ENCODE results near the gene YIPF3.
"Not testable (repeated sequence)": the region's sequence is repeated elsewhere in the genome, so short reads cannot be mapped to it uniquely, and the experiment has no call there.

YIPF3 gene

DNA sequence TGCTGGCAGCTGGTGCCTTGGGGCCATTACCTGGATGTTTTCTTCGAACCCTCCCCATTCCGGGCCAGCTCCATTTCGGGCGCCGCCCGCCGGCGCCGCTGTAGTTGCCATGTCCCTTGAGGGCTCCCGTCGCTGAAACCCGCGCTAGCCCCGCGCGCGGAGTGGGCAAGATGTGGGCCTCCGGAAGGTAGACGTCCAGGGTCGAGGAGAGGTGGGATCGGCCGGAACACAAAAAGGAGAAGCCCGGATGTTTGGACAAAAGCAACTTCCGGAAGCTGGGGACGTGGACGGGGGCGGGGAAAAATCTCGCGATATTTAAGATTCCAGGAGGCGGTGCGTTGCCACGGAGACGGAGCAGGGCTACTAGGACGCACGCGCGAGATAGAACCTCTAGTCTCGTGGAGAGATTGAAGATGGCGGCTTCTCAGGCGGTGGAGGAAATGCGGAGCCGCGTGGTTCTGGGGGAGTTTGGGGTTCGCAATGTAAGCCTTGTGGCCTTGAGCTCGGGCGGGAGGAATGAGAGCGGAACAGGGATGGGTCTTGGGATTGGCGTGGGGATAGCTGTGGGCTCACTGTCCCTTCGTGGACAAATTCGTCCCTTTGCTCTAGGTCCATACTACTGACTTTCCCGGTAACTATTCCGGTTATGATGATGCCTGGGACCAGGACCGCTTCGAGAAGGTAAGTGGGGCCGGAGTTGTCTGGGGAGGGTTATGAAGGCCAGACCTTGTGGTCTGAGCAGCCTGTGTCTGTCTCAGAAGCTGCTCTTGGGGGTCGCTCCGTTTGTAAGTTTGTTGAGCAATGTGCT lies at the start of gene YIPF3, which contains the start of gene POLR1C:
Gene YIPF3, minus strand, starts transcription at position 230 of the 808 bp plus-strand sequence. Its CDS starts 119 bp downstream, at position 111.
Gene POLR1C, plus strand, starts transcription at position 393 of the 808 bp plus-strand sequence. Its CDS starts 21 bp downstream, at position 414.
- peak; percentile 97 for DNase-seq

GRCh38 chr6:43559328-43559727 lies 42.6 kb upstream of the YIPF3 start:
- no peak for DNase-seq

DNA sequence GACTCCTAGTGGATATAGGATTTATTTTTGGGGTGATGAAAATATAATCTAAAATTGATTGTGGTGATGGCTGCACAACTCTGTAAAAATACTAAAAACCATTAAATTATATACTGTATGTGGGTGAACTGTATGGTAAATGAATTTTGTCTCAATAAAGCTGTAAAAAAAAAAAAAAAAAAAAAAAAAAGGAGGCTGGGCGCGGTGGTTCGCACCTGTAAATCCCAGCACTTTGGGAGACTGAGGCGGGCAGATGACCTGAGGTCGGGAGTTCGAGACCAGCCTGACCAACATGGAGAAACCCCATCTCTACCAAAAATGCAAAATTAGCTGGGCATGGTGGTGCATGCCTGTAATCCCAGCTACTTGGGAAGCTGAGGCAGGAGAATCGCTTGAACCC lies 40.9 kb upstream of the YIPF3 start:
- not testable (repeated sequence) for DNase-seq

GRCh38 chr6:43547222-43547621 lies 30.5 kb upstream of the YIPF3 start:
- DNase-seq: no peak

DNA sequence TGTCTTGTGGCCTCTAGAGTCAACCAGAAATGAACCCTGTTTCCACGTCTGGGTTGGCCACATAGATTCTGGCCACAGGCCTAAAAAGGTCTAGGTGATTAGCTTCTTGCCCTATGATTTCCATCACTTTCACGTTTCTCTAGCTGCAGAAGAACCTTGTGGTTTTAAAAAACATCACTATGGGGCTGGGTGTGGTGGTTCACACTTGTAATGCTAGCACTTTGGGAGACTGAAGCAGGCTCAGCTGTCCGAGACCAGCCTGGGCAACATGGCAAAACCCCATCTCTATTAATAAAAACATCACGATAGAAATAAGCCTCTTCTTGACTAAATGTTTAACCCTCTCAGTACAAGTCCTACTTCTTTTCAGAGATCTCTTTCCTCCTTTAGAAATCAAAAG lies 27.7 kb upstream of the YIPF3 start:
- DNase-seq: no peak

- no peak for DNase-seq
These were observed 25.2 kb upstream of the YIPF3 start for GRCh38 chr6:43541774-43542471.

- no peak for DNase-seq
These were observed 23.8 kb upstream of the YIPF3 start for GRCh38 chr6:43540507-43540906.

GRCh38 chr6:43539409-43539808 lies 22.7 kb upstream of the YIPF3 start:
- DNase-seq: not testable (repeated sequence)

DNA sequence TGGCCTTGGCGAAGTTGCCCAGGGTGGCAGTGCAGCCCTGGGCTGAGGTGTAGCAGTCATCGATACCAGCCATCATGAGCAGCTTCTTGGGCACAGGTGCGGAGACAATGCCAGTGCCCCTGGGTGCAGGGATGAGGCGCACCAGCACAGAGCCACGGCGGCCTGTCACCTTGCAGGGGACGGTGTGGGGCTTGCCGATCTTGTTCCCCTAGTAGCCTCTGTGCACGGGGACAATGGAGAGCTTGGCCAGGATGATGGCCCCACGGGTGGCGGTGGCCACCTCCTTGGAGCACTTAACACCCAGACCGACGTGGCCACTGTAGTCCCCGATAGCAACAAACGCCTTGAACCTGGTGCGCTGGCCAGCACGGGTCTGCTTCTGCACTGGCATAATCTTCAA lies 22.3 kb upstream of the YIPF3 start:
- not testable (repeated sequence) for DNase-seq

- DNase-seq: no peak
These were observed 15.5 kb upstream of the YIPF3 start for GRCh38 chr6:43532201-43532600.

GRCh38 chr6:43524483-43524961 lies 7.8 kb upstream of the YIPF3 start:
- DNase-seq: no peak

- DNase-seq: no peak
These were observed 6.6 kb upstream of the YIPF3 start for GRCh38 chr6:43523284-43523683.

- no peak for DNase-seq
These were observed 6.0 kb upstream of the YIPF3 start for GRCh38 chr6:43522547-43523261.

DNA sequence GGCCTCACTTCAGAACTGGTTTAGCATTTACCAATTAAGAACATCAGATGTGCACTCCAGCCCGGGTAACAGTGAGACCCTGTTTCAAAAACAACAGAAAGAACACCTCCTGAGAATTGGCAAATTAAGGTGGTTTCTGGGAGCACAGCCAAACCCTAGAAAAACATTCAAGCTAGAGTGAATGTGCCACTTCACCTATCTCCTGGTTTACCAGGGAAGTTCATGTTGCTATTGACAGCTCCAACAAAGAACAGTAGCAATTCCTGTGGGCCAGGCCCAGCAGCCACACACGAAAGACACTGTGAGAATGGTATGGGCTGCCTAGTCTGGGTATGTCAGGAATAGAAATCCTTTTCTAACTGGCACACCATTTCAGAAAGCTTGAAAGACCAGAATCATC lies 5.1 kb upstream of the YIPF3 start:
- no peak for DNase-seq

DNA sequence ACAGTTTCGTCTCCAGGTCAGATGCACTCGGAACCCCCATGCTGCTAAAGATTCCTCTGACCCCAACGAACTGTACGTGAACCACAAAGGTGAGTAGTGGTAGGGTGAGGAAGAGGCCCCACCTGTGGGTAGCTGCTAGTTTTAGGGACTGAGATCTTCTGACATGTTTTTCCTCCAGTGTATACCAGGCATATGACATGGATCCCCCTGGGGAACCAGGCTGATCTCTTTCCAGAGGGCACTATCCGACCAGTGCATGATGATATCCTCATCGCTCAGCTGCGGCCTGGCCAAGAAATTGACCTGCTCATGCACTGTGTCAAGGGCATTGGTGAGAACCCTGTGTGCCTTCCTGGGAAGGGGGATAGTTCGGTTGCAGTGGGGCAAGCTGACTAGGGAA lies 3.4 kb upstream of the YIPF3 start:
- DNase-seq: no peak

DNA sequence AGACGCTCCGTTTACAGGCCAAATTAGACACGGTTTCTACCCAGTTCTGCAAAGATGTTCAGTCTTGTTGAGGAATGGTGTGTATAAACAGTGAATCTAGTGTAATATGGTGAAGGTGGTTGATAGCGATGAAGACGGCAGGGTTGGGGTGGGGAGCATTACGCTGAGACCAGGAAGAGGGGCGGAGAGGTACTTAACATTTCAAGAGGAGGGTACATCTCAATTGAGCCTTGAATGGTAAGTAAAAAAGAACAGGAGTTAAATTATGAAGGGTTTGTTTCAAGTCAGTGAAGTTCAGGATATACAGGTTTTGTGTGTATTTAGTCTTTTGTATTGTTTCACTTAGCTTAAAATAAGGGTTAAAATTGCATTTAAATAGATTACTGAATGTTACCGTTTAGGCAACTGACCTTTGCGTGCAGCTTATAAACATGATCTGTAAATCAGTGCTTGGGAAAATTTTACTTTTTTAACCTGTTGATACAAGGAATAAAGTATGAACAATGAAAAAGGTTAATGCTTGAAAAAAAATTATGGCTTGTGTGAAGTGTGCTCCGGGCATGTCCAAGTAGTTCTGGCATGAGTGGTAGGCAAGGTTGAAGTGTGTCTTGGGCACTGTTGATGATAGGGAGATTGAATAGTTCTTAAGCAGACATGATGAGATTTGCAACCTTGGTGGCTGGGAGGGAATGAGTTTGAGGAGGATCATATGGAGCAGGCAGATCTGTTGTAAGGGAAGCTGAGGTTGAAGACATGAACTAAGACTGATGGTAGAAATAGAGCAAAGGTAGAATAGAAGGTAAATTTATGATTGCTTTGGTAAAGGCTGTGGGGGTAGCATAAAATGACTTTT lies 1.0 kb upstream of the YIPF3 start:
- DNase-seq: no peak

- DNase-seq: no peak
These were observed 394 bp downstream of the YIPF3 start for GRCh38 chr6:43516367-43516696.

- no peak for DNase-seq
These were observed 918 bp downstream of the YIPF3 start for GRCh38 chr6:43515808-43516207.

DNA sequence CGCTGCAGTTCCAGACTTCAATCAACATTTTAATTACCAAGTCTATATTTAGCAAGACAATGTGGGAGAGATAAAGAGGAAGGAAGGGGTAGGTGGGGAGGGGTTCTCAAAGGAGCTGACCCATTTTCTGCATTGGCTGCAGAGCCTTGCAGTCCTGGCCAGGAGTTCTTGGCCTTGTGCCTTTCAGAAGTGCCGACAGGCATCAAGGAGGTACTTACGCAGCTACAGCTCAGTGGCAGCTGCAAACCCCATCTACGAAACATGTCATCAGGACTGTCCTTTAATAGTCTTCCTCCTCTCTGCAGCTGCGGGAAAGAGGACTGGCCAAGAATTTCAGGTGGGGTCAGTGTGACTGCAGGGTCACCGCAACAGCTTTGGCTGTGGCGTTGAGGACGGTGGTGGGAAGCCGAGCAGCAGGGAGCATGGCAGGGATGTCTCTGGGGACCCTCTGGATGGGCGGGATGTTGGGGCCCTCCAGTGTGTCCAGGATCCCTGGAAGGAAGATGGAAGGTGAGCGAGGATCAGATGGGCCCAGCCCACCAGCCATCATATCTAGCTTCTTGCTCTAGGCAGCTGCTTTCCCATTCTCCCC lies 4.8 kb downstream of the YIPF3 start:
- DNase-seq: no peak

GRCh38 chr6:43510827-43511163 lies 5.9 kb downstream of the YIPF3 start:
- no peak for DNase-seq

DNA sequence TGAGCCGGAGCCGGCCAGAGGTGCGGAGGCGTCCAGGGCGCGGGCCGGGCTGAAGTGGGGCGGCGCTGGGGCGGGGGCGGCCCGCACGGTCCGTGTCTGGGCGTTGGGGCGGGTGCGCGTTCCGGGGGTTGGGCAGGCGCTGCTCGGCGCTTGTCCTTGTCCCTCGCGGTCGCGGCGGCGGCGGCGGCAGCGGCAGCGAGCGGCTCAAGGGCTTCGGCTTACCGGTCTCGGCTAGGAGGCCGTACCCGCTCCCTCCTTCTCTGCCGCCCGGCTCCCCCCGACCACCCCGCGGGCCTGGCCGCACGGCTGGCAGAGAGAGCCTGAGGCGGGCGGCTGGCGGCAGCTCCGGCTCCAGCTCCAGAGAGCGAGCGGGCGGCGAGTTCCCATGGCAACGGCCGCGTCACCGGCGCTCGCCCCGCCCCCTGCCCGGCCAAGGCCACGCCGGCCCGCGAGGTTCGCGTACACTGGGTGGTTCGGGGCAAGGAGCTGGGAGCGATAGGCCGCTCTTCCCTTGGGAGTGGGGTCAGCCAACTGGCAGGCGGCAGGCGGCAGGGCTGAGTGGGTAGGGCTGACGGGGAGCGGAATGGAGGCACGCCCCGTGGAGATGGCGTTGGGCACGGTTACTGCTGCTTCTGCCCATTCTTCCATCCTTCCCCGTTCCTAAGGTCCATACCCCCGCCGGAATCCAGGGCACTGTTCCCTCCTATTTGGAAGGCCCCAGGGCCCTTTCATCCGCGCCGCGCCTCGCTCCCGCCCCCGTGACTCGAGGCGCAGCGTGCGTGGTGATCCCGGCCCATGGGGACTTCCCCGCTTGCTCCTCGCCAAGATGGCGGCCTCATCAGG lies 6.5 kb downstream of the YIPF3 start, which contains the start of gene LRRC73:
Gene LRRC73, minus strand, starts transcription at position 363 of the 843 bp plus-strand sequence. CDS start 561 bp downstream, outside the sequence.
- peak; percentile 80 for DNase-seq
